Endothelial cell of hepatic sinusoid (primary cell): ENCODE results near the gene SCUBE1.

Experiments used
- in situ Hi-C: cut with HindIII; loops from 2 replicates; pipeline ENCODE4 v1.10.0; 2017; ENCODE audit warnings: low sequenced_read_pairs

SCUBE1 gene

GRCh38 chr22:43185860-43186261 is 157.3 kb downstream of the SCUBE1 start:
- in situ Hi-C loops, result no loop called here

- in situ Hi-C loops, result no loop called here
Measured at GRCh38 chr22:43183496-43184277, 159.5 kb downstream of the SCUBE1 start.

GRCh38 chr22:43182726-43183125 is 160.4 kb downstream of the SCUBE1 start:
- in situ Hi-C loops, result no loop called here

DNA sequence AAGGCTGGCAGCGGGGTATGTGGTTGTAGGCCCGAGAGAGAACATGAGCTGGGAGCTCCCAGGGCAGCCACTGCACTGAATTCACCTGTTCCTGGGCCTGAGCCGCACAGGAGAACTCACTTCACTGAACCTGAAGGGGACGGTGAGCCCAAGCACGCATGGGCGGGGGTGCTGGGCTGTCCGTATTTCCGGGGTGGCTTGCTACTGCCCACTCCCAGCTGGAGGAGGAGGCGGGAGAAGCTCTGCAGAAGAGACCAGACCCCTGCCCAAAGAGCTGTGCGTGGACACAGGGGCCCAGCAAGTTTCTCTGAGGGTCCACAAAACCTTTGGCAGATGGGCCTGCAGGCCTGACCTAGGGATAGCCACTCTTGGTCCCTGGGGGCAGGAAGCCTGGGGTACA is 161.1 kb downstream of the SCUBE1 start:
- in situ Hi-C loops, result no loop called here

GRCh38 chr22:43181321-43182076 is 161.7 kb downstream of the SCUBE1 start:
- in situ Hi-C loops, result no loop called here

DNA sequence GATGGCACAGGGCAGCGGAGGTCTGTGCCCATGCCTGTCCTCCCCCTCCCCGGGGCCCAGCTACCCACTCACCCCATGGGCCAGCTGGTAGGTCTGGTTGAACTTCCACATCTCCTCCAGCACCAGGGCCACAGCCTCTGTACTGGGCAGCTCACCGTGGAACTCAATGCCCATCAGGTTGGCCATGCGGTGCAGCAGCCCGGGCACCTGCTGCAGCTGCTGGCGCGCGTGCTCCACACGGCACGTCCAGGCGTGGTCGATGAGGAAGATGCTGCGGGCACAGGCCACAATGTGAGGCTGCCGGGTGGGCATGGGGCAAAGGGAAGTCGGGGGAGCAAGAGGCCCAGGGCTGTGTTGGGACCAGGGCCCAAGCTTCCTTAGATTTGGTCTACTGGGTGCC is 162.5 kb downstream of the SCUBE1 start:
- in situ Hi-C loops, result no loop called here

DNA sequence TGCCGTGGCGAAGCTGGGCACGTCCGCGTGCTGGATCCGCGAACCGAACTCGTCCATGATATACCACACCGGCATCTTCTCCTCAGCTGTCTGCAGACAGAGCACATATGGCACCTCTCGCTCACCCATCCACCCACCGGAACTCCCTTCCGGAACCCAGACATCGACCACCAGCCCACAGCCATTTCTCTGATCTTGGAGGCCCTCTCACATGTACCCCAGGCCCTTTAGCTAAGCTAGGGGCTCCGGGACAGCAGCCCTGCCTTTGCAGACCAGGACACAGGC is 163.3 kb downstream of the SCUBE1 start:
- in situ Hi-C loops, result no loop called here

- in situ Hi-C loops, result no loop called here
Measured at GRCh38 chr22:43179146-43179910, 163.8 kb downstream of the SCUBE1 start.

GRCh38 chr22:43177479-43177878 is 165.7 kb downstream of the SCUBE1 start:
- in situ Hi-C loops, result no loop called here

- in situ Hi-C loops, result no loop called here
Measured at GRCh38 chr22:43176090-43176489, 167.1 kb downstream of the SCUBE1 start.

DNA sequence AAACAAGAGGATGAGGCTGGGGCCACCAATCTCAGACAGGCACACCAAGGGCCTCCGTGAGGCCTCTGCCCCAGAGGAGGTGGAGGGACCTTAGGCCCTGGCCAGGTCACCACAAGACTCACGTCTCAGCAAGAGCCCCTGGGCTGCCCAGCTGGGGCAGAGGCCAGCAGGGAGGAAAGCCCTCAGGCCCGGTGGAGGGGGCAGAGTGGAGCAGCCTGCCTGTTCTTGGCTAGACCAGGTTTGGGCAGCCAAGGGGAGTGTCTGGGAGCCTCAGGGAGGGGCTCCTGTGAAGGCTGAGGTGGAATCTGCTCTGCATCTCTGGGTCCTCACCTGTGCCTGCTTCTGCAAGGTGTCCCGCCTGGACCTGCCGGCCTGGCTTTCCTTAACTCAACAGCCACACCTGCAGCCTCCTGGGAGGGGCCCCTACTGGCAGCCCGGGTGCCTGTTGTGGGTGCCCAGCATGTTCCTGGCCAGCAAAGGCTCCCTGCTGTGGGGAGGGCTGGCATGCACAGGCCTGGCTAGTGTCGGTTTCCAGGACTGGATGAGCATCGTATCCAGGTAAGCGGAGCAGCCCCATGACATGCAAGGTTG is 168.1 kb downstream of the SCUBE1 start:
- in situ Hi-C loops, result no loop called here

DNA sequence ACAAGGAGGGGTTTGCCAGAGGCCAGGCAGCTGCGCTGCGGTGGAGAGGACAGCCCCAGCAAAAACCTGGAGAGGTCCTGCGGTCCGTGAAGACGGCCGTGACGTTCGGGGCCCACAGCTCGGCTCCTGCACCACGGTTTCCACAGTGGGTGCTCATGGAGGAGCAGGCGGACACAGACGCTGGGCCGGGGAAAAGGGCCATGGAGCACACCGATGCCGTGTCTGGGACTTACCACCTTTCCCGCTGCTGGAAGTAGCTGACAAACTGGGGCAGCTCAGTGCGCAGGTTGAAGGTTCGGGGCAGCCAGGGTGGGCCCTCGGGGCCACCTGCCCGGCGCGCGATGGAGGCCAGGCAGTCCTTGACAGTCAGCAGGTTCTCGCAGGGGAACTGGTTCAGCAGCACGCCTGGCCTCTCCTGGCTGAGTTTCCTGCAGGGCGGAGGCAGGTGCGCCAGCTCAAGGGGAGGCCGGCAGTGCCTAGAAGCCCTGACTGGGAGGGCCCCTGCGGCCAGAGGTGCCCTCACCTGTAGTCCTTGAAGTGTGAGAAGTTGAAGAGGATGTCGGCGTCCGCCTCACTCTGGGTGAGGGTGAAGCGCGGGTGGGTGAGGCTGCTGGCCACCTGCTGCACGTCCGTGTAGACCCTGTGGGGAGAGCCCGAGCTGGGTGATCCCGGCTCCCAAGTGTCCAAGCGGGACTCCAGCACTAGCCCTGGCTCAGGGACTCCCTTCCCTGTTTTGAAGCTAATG is 169.0 kb downstream of the SCUBE1 start:
- in situ Hi-C loops, result no loop called here

DNA sequence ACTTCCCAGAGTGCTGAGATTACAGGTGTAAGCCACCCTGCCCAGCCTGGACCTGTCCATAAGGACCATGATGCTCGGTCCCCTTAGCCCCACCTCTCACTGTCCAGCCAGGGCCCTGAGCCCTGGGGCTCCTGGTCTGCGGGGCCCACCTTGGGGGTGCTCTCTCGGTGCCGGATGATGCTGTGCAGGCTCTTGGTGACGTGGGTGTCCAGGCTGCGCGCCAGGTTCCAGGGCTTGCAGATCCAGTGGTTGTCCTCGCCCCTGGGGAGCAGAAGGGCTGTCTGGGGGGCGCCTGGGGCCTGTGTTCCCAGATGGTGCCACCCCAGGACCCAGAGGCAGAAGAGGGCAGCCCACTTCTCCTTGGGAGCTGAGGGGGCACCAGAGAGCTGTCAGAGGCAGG is 169.6 kb downstream of the SCUBE1 start:
- in situ Hi-C loops, result no loop called here

- in situ Hi-C loops, result no loop called here
Measured at GRCh38 chr22:43172191-43172590, 171.0 kb downstream of the SCUBE1 start.

DNA sequence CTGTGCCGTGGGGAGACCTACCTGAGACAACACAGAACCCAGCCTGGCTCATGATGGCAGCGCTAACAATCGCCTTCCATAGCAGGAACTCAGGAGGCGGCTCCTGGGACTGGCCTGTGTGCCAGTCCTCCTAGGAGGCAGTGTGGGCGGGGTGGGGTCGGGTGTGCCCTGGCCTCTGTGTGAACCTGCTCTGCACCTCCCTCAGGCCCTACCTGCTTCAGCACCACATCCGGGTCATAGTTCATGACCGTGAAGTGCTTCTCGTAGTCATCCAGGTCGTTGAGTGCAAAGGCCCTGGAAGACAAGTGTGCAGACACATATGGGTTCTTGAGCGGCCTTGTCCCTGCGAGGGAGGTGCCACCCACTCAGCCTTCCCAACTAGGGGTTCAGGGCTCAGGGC is 171.6 kb downstream of the SCUBE1 start:
- in situ Hi-C loops, result no loop called here

GRCh38 chr22:43171019-43171491 is 172.1 kb downstream of the SCUBE1 start:
- in situ Hi-C loops, result no loop called here

DNA sequence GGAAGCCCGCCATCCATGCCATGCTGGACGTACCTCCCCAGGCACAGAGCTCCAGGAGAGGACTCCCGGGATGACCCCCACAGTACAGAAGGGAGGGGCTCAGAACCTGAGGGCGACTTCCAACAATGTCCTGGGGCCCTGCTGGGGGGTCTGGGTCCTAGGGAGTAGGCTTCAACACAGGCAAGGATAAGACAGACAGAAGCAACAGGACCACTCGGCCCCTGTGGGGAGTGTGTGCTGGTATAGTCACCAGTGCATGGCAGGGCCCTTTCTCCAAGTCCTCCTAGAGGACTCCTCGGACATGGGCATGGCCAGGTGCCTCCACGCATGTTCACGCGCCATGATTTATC is 173.1 kb downstream of the SCUBE1 start:
- in situ Hi-C loops, result no loop called here

DNA sequence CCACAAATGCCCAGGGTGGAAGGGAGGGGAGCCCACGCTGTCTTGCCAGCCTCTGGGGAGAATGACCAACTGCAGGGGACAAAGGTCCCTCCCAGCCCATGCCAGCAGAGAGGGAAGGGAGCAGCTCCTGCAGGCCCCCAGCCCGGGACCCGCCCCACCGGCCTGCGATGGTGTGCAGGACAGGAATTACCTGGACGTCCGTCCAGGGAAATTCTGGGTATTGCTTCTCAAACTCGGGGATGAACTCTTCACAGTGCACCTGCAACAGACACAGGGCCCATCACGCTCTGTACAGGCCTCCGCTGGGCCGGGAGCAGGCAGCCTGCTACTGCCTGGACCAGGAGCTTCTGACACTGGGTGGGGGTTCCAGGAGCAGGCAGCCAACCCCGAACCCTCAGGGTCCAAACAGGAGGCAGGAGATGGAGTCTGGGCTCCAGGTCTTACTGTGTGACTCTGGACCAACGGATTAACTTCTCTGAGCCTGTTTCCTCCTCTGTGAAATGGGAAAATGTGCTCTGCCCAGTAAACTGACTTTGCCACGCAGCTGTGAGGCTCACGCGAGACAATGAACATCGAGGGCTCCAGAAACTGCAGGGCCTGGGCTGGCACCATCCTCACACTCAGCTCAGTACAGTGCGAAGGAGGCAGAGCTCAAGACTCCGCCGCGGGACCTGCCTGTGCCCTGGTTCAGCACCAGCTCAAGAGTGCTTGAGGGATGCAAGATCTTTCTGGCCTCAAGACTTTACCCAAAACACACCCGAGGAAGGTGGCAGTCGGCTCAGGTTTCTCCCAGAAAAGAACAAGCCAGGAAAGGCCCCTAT is 173.7 kb downstream of the SCUBE1 start:
- in situ Hi-C loops, result loop anchor here (5.0 kb wide), 1 partner anchor 88 kb away; no protein-coding TSS in a partner anchor

- in situ Hi-C loops, result loop anchor here (5.0 kb wide), 1 partner anchor 89 kb away; no protein-coding TSS in a partner anchor
Measured at GRCh38 chr22:43168471-43169309, 174.5 kb downstream of the SCUBE1 start.
